ENCODE data around the gene IDI2.
A peak's percentile ranks its signal among the peaks of the same experiment; 100 is the strongest.

- TF ChIP-seq CTCF (IDR thresholded peaks at IDR 0.05) (peak in 1 of 5 experiments; percentile 43), POLR2A (IDR thresholded peaks at IDR 0.05) (peak; percentile 85 to 98), EP300 (IDR thresholded peaks at IDR 0.05) (peak; percentile 83 to 93)
Measured at GRCh38 chr10:1048732-1049424, 23.2 kb upstream of the IDI2 start, which contains the start of gene IDI1.

Data from tibial nerve (tissue), 4 donors.